Neuronal stem cell (in vitro differentiated cells): Measurements from ENCODE around the gene FAM120B.
A peak's percentile ranks its signal among the peaks of the same experiment; 100 is the strongest.

ENCODE experiments used
- DNase-seq: peaks from one replicate; pipeline ENCODE4 v3.0.0-alpha.2; 2013; ENCODE audit warnings: low spot score
- H2AFZ ChIP-seq: one replicate; pipeline ENCODE4 v1.6.1; 2013; ENCODE audit warnings: mild to moderate bottlenecking, low read length, inconsistent platforms
- H2AK5ac ChIP-seq: 2 replicates; pipeline ENCODE4 v1.6.1; 2013; ENCODE audit warnings: low read depth, mild to moderate bottlenecking, inconsistent platforms, low read length, moderate library complexity, mixed read lengths
- H2BK120ac ChIP-seq: 2 replicates; pipeline ENCODE4 v1.6.1; 2013; ENCODE audit warnings: low read depth, mild to moderate bottlenecking, inconsistent platforms, low read length, moderate library complexity, mixed read lengths
- H2BK12ac ChIP-seq: one replicate; pipeline ENCODE4 v1.6.1; 2013; ENCODE audit warnings: low read length, inconsistent platforms
- H2BK15ac ChIP-seq: 2 replicates; pipeline ENCODE4 v1.6.1; 2013; ENCODE audit warnings: mild to moderate bottlenecking, low read length, inconsistent platforms, mixed read lengths
- H2BK5ac ChIP-seq: one replicate; pipeline ENCODE4 v1.6.1; 2013; ENCODE audit warnings: inconsistent platforms, mild to moderate bottlenecking, low read length, moderate library complexity
- H3K14ac ChIP-seq: one replicate; pipeline ENCODE4 v1.6.1; 2013; ENCODE audit warnings: low read length, inconsistent platforms
- H3K18ac ChIP-seq: 2 replicates; pipeline ENCODE4 v1.6.1; 2013; ENCODE audit warnings: low read length, inconsistent platforms
- H3K23ac ChIP-seq: 2 replicates; pipeline ENCODE4 v1.6.1; 2013; ENCODE audit warnings: low read depth, mild to moderate bottlenecking, mixed read lengths, low read length, inconsistent platforms; ENCODE audit not compliant: poor library complexity
- H3K27ac ChIP-seq: replicated peaks from 3 replicates; pipeline ENCODE4 v1.5.1; 2013; ENCODE audit warnings: low read length, inconsistent platforms
- H3K27me3 ChIP-seq, 3 experiments: 2 replicates each; pipeline ENCODE4 v1.6.1; 2013; ENCODE audit warnings: low read length in 3 of 3, mild to moderate bottlenecking in 2 of 3, inconsistent platforms in 1 of 3, low read depth in 1 of 3, mixed read lengths in 1 of 3, moderate library complexity in 1 of 3; ENCODE audit not compliant: control insufficient read depth in 3 of 3, insufficient read depth in 3 of 3
- H3K36me3 ChIP-seq, 2 donors: replicated peaks in 1 of 2; 2 replicates each; pipeline ENCODE4 v1.6.1; 2013; ENCODE audit warnings: low read length in 2 of 2; ENCODE audit not compliant: control insufficient read depth in 2 of 2, insufficient read depth in 2 of 2
- H3K4ac ChIP-seq: 2 replicates; pipeline ENCODE4 v1.6.1; 2013; ENCODE audit warnings: inconsistent platforms, mild to moderate bottlenecking, low read length, moderate library complexity
- H3K4me1 ChIP-seq, 2 donors: 1 replicate in 1 of 2; 2 replicates in 1 of 2; pipeline ENCODE4 v1.6.1; 2013; ENCODE audit warnings: low read length in 2 of 2, low read depth in 1 of 2; ENCODE audit not compliant: control insufficient read depth in 2 of 2, insufficient read depth in 1 of 2
- H3K4me2 ChIP-seq: one replicate; pipeline ENCODE4 v1.6.1; 2013; ENCODE audit warnings: mild to moderate bottlenecking, low read length, inconsistent platforms; ENCODE audit not compliant: insufficient read depth, poor library complexity, severe bottlenecking
- H3K4me3 ChIP-seq, 2 donors: 2 replicates each; pipeline ENCODE4 v1.5.1; 2013; ENCODE audit warnings: low read length in 2 of 2, mild to moderate bottlenecking in 2 of 2, inconsistent platforms in 1 of 2, moderate library complexity in 1 of 2
- H3K79me1 ChIP-seq: one replicate; pipeline ENCODE4 v1.6.1; 2013; ENCODE audit warnings: low read depth, mild to moderate bottlenecking, inconsistent platforms, low read length, moderate library complexity
- H3K9ac ChIP-seq: one replicate; pipeline ENCODE4 v1.6.1; 2013; ENCODE audit warnings: mild to moderate bottlenecking, low read depth, low read length, inconsistent platforms; ENCODE audit not compliant: poor library complexity
- H3K9me3 ChIP-seq, 2 donors: replicated peaks in 1 of 2; 2 replicates each; pipeline versions ENCODE3 to v1.6.1; 2013; ENCODE audit warnings: low read length in 2 of 2, mild to moderate bottlenecking in 2 of 2, inconsistent platforms in 1 of 2, low read depth in 1 of 2, mixed read lengths in 1 of 2, moderate library complexity in 1 of 2; ENCODE audit not compliant: control insufficient read depth in 2 of 2, insufficient read depth in 1 of 2
- H4K8ac ChIP-seq: one replicate; pipeline ENCODE4 v1.6.1; 2013; ENCODE audit warnings: low read depth, mild to moderate bottlenecking, inconsistent platforms, low read length, moderate library complexity
- H4K91ac ChIP-seq: one replicate; pipeline ENCODE4 v1.6.1; 2013; ENCODE audit warnings: low read length, low read depth, mild to moderate bottlenecking, inconsistent platforms; ENCODE audit not compliant: poor library complexity
- WGBS, 2 donors: extraction: QIAGEN DNeasy Blood & Tissue Kit; methylation state at CpG; one replicate each; pipeline ENCODE4 v1.1.7; 2013; ENCODE audit warnings: missing lambda C conversion rate in 2 of 2, mixed read lengths in 1 of 2; ENCODE audit not compliant: insufficient read length in 2 of 2, insufficient replicate concordance in 1 of 2; ENCODE audit errors: extremely low coverage in 2 of 2; 5-methylcytosine and 5-hydroxymethylcytosine counted together

Gene FAM120B

GRCh38 chr6:170271771-170272314, 34.7 kb upstream of the FAM120B start:
- Histone ChIP-seq H4K91ac (no peak overlapping the region), H3K27me3 (peaks cover 0 to 14% (median 2%) of the 10 kb centered on the region in 3 experiments), H3K14ac (peak overlapping the region; percentile 6), H3K4me2 (no peak overlapping the region), H3K9me3 (no peaks in the 10 kb centered on the region), H2BK12ac (peak overlapping the region; percentile 33), H4K8ac (no peak overlapping the region), H2BK120ac (peak overlapping the region; percentile 63), H3K18ac (peak overlapping the region; percentile 88), H3K23ac (peak overlapping the region; percentile 9), H3K36me3 (no peaks in the 10 kb centered on the region), H3K4me3 (no peak overlapping the region), H2BK5ac (peak overlapping the region; percentile 0), H3K27ac (no peak overlapping the region), H3K9ac (no peak overlapping the region), H2AFZ (no peak overlapping the region), H2BK15ac (peak overlapping the region; percentile 90), H3K4me1 (peaks cover 13 to 15% of the 10 kb centered on the region in 2 donors), H3K79me1 (peaks cover 1% of the 10 kb centered on the region), H3K4ac (no peak overlapping the region), H2AK5ac (peak overlapping the region; percentile 93)
- WGBS, 2 donors = no CpG with 5 or more reads among the region's 32 CpGs
- no peak for DNase-seq

GRCh38 chr6:170272341-170273065, 34.1 kb upstream of the FAM120B start:
- Histone ChIP-seq H3K4me2 (no peak overlapping the region), H3K27me3 (peaks cover 0 to 14% (median 2%) of the 10 kb centered on the region in 3 experiments), H2BK120ac (no peak overlapping the region), H3K4me1 (peaks cover 13 to 15% of the 10 kb centered on the region in 2 donors), H3K4ac (no peak overlapping the region), H3K79me1 (peaks cover 1% of the 10 kb centered on the region), H3K36me3 (no peaks in the 10 kb centered on the region), H3K9ac (peak overlapping the region; percentile 34), H3K18ac (peak overlapping the region; percentile 31), H3K4me3 (no peak overlapping the region), H4K8ac (peak overlapping the region; percentile 52), H3K23ac (peak overlapping the region; percentile 25), H4K91ac (no peak overlapping the region), H3K27ac (no peak overlapping the region), H2BK15ac (peak overlapping the region; percentile 90), H3K14ac (peak overlapping the region; percentile 6), H2AK5ac (peak overlapping the region; percentile 89), H2AFZ (no peak overlapping the region), H3K9me3 (no peaks in the 10 kb centered on the region), H2BK5ac (peak overlapping the region; percentile 58), H2BK12ac (peak overlapping the region; percentile 33)
- no peak for DNase-seq
- WGBS, 2 donors = no CpG with 5 or more reads among the region's 30 CpGs

- Histone ChIP-seq H3K4me3 (no peak overlapping the region), H2AK5ac (peak overlapping the region; percentile 73), H3K79me1 (peaks cover 1% of the 10 kb centered on the region), H3K14ac (peak overlapping the region; percentile 92), H2BK15ac (peak overlapping the region; percentile 90), H2BK5ac (no peak overlapping the region), H3K23ac (peak overlapping the region; percentile 1), H3K27me3 (peaks cover 0 to 14% (median 2%) of the 10 kb centered on the region in 3 experiments), H3K4ac (no peak overlapping the region), H4K91ac (no peak overlapping the region), H3K9ac (no peak overlapping the region), H3K9me3 (no peaks in the 10 kb centered on the region), H2BK12ac (no peak overlapping the region), H4K8ac (no peak overlapping the region), H3K27ac (no peak overlapping the region), H3K4me1 (peaks cover 13% of the 10 kb centered on the region in 2 donors), H2AFZ (no peak overlapping the region), H3K36me3 (no peaks in the 10 kb centered on the region), H3K4me2 (no peak overlapping the region), H2BK120ac (peak overlapping the region; percentile 10), H3K18ac (peak overlapping the region; percentile 84)
- DNase-seq = no peak
- WGBS, 2 donors = no CpG with 5 or more reads among the region's 23 CpGs
These were observed 33.4 kb upstream of the FAM120B start for GRCh38 chr6:170273191-170273590.

- Histone ChIP-seq H3K14ac (no peak overlapping the region), H3K23ac (no peak overlapping the region), H3K4ac (no peak overlapping the region), H2AK5ac (peak overlapping the region; percentile 73), H2AFZ (no peak overlapping the region), H3K4me3 (no peak overlapping the region), H3K27me3 (peaks cover 0 to 14% (median 2%) of the 10 kb centered on the region in 3 experiments), H3K4me1 (peaks cover 12 to 13% of the 10 kb centered on the region in 2 donors), H2BK5ac (no peak overlapping the region), H2BK120ac (no peak overlapping the region), H4K91ac (no peak overlapping the region), H3K18ac (peak overlapping the region; percentile 84), H4K8ac (no peak overlapping the region), H3K27ac (no peak overlapping the region), H2BK15ac (peak overlapping the region; percentile 90), H2BK12ac (no peak overlapping the region), H3K4me2 (no peak overlapping the region), H3K9me3 (no peaks in the 10 kb centered on the region), H3K79me1 (peaks cover 1% of the 10 kb centered on the region), H3K9ac (no peak overlapping the region), H3K36me3 (no peaks in the 10 kb centered on the region)
- WGBS, 2 donors = no CpG with 5 or more reads among the region's 7 CpGs
- no peak for DNase-seq
These were observed 32.9 kb upstream of the FAM120B start for GRCh38 chr6:170273681-170274080.
